ENCODE results near the gene TRAF3IP3. TPM values are rescaled to one million over a fixed set of nuclear protein-coding genes. Genes with fewer than 3 reads are reported as not detected.

The TRAF3IP3 gene, protein sequence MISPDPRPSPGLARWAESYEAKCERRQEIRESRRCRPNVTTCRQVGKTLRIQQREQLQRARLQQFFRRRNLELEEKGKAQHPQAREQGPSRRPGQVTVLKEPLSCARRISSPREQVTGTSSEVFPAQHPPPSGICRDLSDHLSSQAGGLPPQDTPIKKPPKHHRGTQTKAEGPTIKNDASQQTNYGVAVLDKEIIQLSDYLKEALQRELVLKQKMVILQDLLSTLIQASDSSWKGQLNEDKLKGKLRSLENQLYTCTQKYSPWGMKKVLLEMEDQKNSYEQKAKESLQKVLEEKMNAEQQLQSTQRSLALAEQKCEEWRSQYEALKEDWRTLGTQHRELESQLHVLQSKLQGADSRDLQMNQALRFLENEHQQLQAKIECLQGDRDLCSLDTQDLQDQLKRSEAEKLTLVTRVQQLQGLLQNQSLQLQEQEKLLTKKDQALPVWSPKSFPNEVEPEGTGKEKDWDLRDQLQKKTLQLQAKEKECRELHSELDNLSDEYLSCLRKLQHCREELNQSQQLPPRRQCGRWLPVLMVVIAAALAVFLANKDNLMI
- total RNA-seq: not detected in 2 replicates

DNA sequence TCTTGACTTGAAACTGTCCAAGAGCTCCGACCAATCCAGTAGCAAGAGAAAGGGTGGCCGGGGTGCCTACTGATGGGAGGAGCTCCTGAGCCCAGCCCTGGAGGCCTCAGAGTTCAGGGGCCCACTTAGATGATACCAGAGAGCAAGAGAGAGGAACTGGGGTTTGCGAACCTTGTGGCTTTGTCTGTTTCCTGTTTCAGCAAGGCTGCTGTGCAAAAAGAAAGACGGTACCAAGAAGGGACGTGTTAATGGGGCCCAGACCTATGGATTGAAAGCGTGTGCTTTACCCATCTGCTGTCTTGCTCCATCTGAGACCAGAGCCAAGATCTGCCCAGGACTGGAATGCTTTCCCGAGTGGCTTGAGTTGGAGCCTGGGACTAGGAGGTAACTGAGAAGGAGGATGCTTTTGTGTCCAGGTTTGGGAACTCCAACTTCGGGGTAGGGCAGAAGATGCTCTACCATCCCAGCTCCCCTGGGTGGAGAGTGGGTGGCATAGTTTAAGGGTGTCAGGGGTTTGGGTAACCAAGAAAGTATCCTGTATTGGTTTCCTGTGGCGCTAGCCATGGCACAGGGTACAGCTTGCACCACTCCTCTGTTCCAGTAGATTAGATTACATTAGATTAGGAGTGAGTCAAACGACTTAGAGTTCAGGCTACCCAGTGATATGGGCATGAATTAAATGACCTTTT lies at the start of gene TRAF3IP3:
TRAF3IP3 (plus strand) TSS at position 128 of the 689 bp plus-strand sequence. CDS start 3,987 bp downstream, outside the sequence.

DNA sequence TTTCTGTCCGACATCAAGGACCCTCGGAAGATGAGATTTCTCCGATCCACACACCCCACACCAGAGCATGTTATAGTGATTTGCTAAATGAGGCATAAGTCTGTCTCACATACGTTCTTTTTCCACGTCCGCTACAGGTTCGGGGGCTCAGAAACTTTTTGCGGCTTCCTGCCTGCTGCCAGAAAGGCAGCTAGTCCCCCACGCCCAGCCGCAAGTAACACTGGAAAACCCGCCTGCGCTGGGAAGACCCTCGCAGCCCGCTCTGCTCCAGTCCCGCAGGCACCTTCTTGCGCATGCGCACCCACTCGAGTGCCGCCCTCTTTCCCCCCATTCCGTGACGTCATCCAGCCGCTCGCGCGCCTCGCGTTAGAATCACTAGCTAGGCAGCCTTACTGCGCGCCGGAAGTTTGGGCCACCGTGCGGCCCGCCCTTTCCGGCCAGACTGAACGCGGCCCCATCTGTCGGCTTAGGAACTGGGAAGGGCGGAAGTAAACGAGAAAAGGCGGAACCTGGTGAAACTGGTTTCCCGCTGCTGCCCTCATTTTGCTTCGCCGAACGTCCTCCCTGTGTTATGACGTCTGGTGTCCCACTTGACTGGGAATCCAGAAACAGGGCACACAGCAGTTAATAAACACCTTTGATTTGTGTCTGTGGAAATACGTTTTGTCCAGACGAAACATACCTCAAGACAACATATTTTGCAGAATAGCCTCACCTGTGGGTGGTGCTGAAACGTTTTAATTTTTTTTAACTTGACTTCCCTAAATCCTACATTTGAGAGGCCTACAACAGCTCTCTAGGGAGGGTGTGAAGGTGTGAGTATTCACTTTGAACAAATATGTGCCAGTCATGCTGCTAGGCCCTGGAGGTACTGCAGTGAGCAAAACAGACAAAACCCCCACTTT lies 28.7 kb downstream of the TRAF3IP3 start, which contains the start of gene C1orf74:
C1orf74 (minus strand) TSS at position 295 of the 905 bp plus-strand sequence. CDS start 925 bp downstream, outside the sequence.

DNA sequence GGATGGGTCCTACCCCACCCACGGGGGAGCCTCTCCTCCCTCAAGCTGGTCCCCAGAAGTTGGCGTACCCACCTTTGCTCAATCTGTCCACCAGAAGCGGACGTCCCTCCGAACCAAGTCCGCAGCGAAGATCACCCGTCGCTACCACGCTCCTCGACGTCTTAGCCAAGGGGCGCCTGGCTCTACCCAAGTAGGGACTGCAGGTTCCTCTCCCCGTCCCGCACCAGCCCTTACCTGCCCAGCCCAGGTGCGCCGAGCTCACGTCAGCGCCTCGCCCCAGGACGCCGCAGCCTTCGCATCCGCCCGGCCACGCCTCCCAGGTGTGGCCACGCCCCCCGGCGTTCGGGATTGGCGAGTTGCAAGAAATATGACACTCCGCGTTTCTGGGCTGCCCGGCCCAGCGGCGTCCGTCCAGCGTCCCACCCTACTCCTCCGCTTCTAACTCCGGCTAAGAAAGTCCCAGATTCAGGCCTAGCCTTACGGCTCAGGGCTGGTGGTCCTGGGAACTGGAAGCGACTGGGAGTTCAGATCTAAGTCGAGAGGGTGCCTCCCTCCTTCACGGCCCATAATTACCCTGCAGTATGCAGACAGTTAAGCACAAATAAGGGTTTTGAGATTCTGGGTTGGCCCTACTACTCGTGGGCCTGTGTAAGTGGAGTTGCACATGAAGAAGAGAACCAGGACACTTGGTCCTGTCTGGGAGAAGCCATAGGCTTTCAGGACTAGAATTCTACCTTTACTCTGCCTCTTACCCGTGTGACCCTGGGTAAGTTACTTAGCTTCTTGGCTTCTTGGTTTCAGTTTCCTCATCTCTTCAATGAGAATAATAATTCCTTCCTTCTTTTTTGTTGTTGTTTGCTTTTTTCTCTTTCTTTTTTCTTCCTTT lies 50.3 kb downstream of the TRAF3IP3 start, which contains the start of gene IRF6:
IRF6 (minus strand) TSS at position 268 of the 886 bp plus-strand sequence. CDS start 4,729 bp downstream, outside the sequence.

DNA sequence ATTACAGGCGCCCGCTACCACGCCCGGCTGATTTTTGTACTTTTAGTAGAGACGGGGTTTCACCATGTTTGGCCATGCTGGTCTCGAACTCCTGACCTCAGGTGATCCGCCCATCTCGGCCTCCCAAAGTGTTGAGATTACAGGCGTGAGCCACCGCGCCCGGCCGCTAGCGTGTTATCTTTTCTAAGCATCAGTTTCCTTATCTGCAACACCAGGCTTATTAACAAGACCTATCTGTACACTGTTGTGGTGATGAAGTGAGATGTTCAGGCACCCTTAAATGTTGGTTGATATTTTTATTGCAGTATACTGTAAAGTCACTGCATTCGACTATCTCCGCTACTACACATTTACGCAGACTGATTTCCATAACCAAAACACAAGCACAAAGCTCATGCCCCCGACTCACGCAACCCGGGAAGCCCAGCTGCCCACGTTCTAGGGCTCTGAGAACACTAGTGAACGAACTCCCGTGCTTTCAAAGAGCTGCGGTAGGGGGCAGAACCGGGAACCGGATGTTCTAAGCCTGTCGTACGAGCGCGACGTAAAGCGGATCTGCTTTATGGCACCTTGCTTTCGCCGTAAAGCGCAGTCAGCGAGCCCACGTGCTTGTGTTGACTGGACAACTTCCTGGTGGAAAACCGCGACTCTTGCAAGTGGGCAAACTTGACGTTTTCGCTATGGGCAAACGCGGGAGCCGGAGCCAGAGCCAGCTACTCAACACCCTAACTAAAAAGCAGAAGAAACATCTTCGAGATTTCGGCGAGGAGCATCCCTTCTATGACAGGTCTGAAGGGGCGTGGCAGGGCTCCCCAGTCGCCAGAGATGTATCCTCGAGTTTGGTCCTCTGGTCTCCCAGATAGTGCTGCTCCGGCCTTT lies 71.8 kb downstream of the TRAF3IP3 start, which contains the start of gene UTP25:
UTP25 (plus strand) TSS at position 589 of the 879 bp plus-strand sequence; CDS start at position 681, 92 bp downstream.

Other genes starting within 250 kb of the TRAF3IP3 start
- gene CAMK1G, start 172.3 kb upstream of the TRAF3IP3 start, total RNA-seq: 0.50 and 2.2 TPM in 2 replicates
- 25.5 and 42.8 TPM in 2 replicates for gene LAMB3, start 103.6 kb upstream of the TRAF3IP3 start, total RNA-seq
- 17.6 and 20.8 TPM in 2 replicates for gene G0S2, start 80.6 kb upstream of the TRAF3IP3 start, total RNA-seq
- gene HSD11B1, start 51.2 kb upstream of the TRAF3IP3 start, total RNA-seq: 22.5 and 28.8 TPM in 2 replicates
- gene C1orf74, start 28.5 kb downstream of the TRAF3IP3 start, total RNA-seq: 3.3 and 4.4 TPM in 2 replicates
- gene IRF6, start 50.1 kb downstream of the TRAF3IP3 start, total RNA-seq: 1.8 and 3.6 TPM in 2 replicates
- 13.2 and 20.4 TPM in 2 replicates for gene UTP25, start 71.9 kb downstream of the TRAF3IP3 start, total RNA-seq
- gene SYT14, start 182.2 kb downstream of the TRAF3IP3 start, total RNA-seq: 4.1 and 8.1 TPM in 2 replicates